ENCODE data around the gene IRGC. TPM values are rescaled to one million over a fixed set of nuclear protein-coding genes. Genes with fewer than 3 reads are reported as not detected.

Gene IRGC
- total and polyA plus RNA-seq, 2 of the 13 experiments (the other 11 are each of a cell fraction or from before 2014, with no cell fraction given): not detected

DNA sequence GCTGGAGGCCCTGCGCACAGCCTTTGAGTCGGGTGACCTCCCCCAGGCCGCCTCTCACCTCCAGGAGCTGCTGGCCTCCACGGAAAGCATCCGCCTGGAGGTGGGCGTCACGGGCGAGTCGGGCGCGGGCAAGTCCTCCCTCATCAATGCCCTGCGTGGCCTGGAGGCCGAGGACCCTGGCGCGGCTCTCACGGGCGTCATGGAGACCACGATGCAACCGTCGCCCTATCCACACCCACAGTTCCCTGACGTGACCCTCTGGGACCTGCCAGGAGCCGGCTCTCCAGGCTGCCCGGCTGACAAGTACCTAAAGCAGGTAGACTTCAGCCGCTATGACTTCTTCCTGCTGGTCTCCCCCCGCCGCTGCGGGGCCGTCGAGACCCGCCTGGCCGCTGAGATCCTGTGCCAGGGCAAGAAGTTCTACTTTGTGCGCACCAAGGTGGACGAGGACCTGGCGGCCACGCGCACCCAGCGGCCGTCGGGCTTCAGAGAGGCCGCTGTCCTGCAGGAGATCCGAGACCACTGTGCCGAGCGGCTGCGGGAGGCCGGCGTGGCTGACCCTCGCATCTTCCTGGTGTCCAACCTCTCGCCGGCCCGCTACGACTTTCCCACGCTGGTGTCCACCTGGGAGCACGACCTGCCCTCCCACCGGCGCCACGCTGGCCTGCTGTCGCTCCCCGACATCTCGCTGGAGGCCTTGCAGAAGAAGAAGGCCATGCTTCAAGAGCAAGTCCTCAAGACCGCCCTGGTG lies 2.9 kb downstream of the IRGC start:
- in situ Hi-C loops (cut with HindIII; ENCODE audit: extremely low pct_ligation_motif_present, low pct_unique_long_range_greater_than_20kb): no loop called here
- FAIRE-seq: no peak

More for the DNA sequence above, 2.9 kb downstream of the IRGC start:
- Histone ChIP-seq H3K4me1 (ENCODE audit: insufficient read depth, low read length) (no peaks in the 10 kb centered on the region), H2AFZ (ENCODE audit: low read length) (no peak overlapping the region), H3K9me3 (ENCODE audit: low read length) (no peaks in the 10 kb centered on the region), H4K20me1 (ENCODE audit: insufficient read depth, low read length) (no peaks in the 10 kb centered on the region), H3K9ac (ENCODE audit: insufficient read depth, low read depth, low read length) (no peak overlapping the region), H3K27me3 (ENCODE audit: control insufficient read depth in 1 of 2, insufficient read depth in 2 of 2, low read length in 2 of 2) (peaks cover 3 to 5% of the 10 kb centered on the region in 2 experiments; a peak in 3 of 5 replicates), H3K4me3 (replicated peaks in 1 of 3; ENCODE audit: insufficient read depth in 1 of 3, low read depth in 2 of 3, low read length in 3 of 3) (no peak overlapping the region), H3K27ac (ENCODE audit: extremely low read length, insufficient read depth, low read length) (no peak overlapping the region), H3K79me2 (ENCODE audit: insufficient read depth, low read length) (no peaks in the 10 kb centered on the region), H3K36me3 (replicated peaks in 1 of 2; ENCODE audit: control insufficient read depth in 1 of 2, insufficient read depth in 2 of 2, low read length in 2 of 2) (no peaks in the 10 kb centered on the region), H3K4me2 (ENCODE audit: low read depth, low read length) (no peak overlapping the region)
- TF ChIP-seq, protein P1, sequence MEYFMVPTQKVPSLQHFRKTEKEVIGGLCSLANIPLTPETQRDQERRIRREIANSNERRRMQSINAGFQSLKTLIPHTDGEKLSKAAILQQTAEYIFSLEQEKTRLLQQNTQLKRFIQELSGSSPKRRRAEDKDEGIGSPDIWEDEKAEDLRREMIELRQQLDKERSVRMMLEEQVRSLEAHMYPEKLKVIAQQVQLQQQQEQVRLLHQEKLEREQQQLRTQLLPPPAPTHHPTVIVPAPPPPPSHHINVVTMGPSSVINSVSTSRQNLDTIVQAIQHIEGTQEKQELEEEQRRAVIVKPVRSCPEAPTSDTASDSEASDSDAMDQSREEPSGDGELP (IDR thresholded peaks at IDR 0.05; ENCODE audit: borderline replicate concordance, low read depth): no peak
- TF ChIP-seq ZNF747 (CRISPR knock-in tag; IDR thresholded peaks at IDR 0.05; ENCODE audit: borderline replicate concordance): no peak
- TF ChIP-seq ZSCAN9 (CRISPR knock-in tag; IDR thresholded peaks at IDR 0.05; ENCODE audit: borderline replicate concordance): no peak
- TF ChIP-seq XRCC5 (optimal IDR thresholded peaks at IDR 0.05; ENCODE audit: low read length): no peak
- TF ChIP-seq, protein P2, sequence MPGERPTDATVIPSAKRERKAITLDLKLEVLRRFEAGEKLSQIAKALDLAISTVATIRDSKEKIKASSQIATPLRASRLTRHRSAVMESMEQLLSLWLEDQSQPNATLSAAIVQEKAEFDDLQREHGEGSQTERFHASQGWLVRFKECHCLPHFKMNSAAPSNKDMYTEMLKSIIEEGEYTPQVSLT (CRISPR knock-in tag; IDR thresholded peaks at IDR 0.05; ENCODE audit: borderline replicate concordance, low read depth): no peak
- TF ChIP-seq GABPB1 (CRISPR knock-in tag; IDR thresholded peaks at IDR 0.05): no peak
- no peak for TF ChIP-seq ZNF253 (CRISPR knock-in tag; IDR thresholded peaks at IDR 0.05; ENCODE audit: borderline replicate concordance)
- no peak for TF ChIP-seq GZF1 (CRISPR knock-in tag; IDR thresholded peaks at IDR 0.05)
- no peak for TF ChIP-seq ZNF180 (CRISPR knock-in tag; IDR thresholded peaks at IDR 0.05; ENCODE audit: borderline replicate concordance, low read depth)
- TF ChIP-seq, protein P3, sequence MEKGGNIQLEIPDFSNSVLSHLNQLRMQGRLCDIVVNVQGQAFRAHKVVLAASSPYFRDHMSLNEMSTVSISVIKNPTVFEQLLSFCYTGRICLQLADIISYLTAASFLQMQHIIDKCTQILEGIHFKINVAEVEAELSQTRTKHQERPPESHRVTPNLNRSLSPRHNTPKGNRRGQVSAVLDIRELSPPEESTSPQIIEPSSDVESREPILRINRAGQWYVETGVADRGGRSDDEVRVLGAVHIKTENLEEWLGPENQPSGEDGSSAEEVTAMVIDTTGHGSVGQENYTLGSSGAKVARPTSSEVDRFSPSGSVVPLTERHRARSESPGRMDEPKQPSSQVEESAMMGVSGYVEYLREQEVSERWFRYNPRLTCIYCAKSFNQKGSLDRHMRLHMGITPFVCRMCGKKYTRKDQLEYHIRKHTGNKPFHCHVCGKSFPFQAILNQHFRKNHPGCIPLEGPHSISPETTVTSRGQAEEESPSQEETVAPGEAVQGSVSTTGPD (CRISPR knock-in tag; IDR thresholded peaks at IDR 0.05): no peak
- TF ChIP-seq ATAD3A (CRISPR knock-in tag; IDR thresholded peaks at IDR 0.05): no peak
- TF ChIP-seq ELF1 (CRISPR knock-in tag; IDR thresholded peaks at IDR 0.05): no peak
- no peak for TF ChIP-seq ZNF350 (CRISPR knock-in tag; IDR thresholded peaks at IDR 0.05; ENCODE audit: borderline replicate concordance, low read depth)
- TF ChIP-seq, protein P4, sequence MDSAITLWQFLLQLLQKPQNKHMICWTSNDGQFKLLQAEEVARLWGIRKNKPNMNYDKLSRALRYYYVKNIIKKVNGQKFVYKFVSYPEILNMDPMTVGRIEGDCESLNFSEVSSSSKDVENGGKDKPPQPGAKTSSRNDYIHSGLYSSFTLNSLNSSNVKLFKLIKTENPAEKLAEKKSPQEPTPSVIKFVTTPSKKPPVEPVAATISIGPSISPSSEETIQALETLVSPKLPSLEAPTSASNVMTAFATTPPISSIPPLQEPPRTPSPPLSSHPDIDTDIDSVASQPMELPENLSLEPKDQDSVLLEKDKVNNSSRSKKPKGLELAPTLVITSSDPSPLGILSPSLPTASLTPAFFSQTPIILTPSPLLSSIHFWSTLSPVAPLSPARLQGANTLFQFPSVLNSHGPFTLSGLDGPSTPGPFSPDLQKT (CRISPR knock-in tag; IDR thresholded peaks at IDR 0.05; ENCODE audit: borderline replicate concordance): no peak
- TF ChIP-seq KDM5B (CRISPR knock-in tag; IDR thresholded peaks at IDR 0.05; ENCODE audit: borderline replicate concordance): no peak
- TF ChIP-seq HMG20A (CRISPR knock-in tag; IDR thresholded peaks at IDR 0.05; ENCODE audit: borderline replicate concordance): no peak
- TF ChIP-seq NCOR1 (IDR thresholded peaks at IDR 0.05; ENCODE audit: borderline replicate concordance, low read length): no peak
- no peak for TF ChIP-seq ZNF768 (CRISPR knock-in tag; IDR thresholded peaks at IDR 0.05)
- no peak for TF ChIP-seq KAT8 (CRISPR knock-in tag; IDR thresholded peaks at IDR 0.05)
- no peak for DNase-seq (ENCODE audit: low spot score)
- CTCF ChIA-PET (ENCODE audit: low intra/inter-chr PET ratio, low total read pairs): no interaction called here
- WGBS (ENCODE audit: low lambda C conversion rate): 76% methylated on average over 19 of the region's 60 CpGs
- intact Hi-C loops (cut with micrococcal nuclease; ENCODE audit: unreplicated experiment): no loop called here
- POLR2A ChIA-PET: no interaction called here
- BruUV-seq (replicated peaks): no TSS peak
- ATAC-seq: no peak

All from HepG2 (cell line).